Measurements from ENCODE around the gene CCDC149. TPM values are rescaled to one million over a fixed set of nuclear protein-coding genes. Genes with fewer than 3 reads are reported as not detected.

CCDC149 gene
- total RNA-seq, 2 donors from 2014 or later, result 4.9 to 5.5 TPM

- no peaks in the 10 kb centered on the region for H3K4me1 Mint-ChIP-seq
- Histone ChIP-seq H3K36me3 (ENCODE audit: control insufficient read depth, insufficient read depth, low read length) (no peaks in the 10 kb centered on the region), H3K4me3 (ENCODE audit: low read length) (no peak overlapping the region), H3K4me1 (ENCODE audit: control insufficient read depth, insufficient read depth, low read length) (no peaks in the 10 kb centered on the region), H3K27ac (ENCODE audit: low read depth, low read length) (no peak overlapping the region), H3K27me3 (ENCODE audit: control insufficient read depth, insufficient read depth, low read length, poor library complexity, severe bottlenecking) (no peaks in the 10 kb centered on the region), H3K9ac (ENCODE audit: extremely low read depth, low read length, poor library complexity, severe bottlenecking) (no peak overlapping the region), H3K9me3 (ENCODE audit: control insufficient read depth, low read length) (peaks cover 25% of the 10 kb centered on the region)
- H3K27me3 Mint-ChIP-seq (ENCODE audit: insufficient read depth), result no peaks in the 10 kb centered on the region
- H3K9me3 Mint-ChIP-seq, result peaks cover 22% of the 10 kb centered on the region
- DNase-seq, result no peak
- 80% methylated on average over 6 to 9 of the region's 9 CpGs for WGBS, 2 experiments (ENCODE audit: insufficient coverage in 1 of 2, insufficient read length in 1 of 2)
- no peak overlapping the region for H3K27ac Mint-ChIP-seq
- H3K36me3 Mint-ChIP-seq (ENCODE audit: low read depth), result peaks cover 17% of the 10 kb centered on the region
- no peak for TF ChIP-seq CTCF (conservative IDR thresholded peaks at IDR 0.05)
- H3K4me3 Mint-ChIP-seq, result no peak overlapping the region
These were observed 45.0 kb downstream of the CCDC149 start for GRCh38 chr4:24867766-24868296.

GRCh38 chr4:24867251-24867650 is 45.6 kb downstream of the CCDC149 start:
- Histone ChIP-seq H3K27me3 (ENCODE audit: control insufficient read depth, insufficient read depth, low read length, poor library complexity, severe bottlenecking) (no peaks in the 10 kb centered on the region), H3K9me3 (ENCODE audit: control insufficient read depth, low read length) (peaks cover 25% of the 10 kb centered on the region), H3K27ac (ENCODE audit: low read depth, low read length) (no peak overlapping the region), H3K4me1 (ENCODE audit: control insufficient read depth, insufficient read depth, low read length) (no peaks in the 10 kb centered on the region), H3K36me3 (ENCODE audit: control insufficient read depth, insufficient read depth, low read length) (no peaks in the 10 kb centered on the region), H3K4me3 (ENCODE audit: low read length) (no peak overlapping the region), H3K9ac (ENCODE audit: extremely low read depth, low read length, poor library complexity, severe bottlenecking) (no peak overlapping the region)
- WGBS, 2 experiments (ENCODE audit: insufficient coverage in 1 of 2, insufficient read length in 1 of 2), result 92 to 100% methylated on average over 1 of the region's 1 CpG
- no peak for DNase-seq
- peaks cover 21% of the 10 kb centered on the region for H3K36me3 Mint-ChIP-seq (ENCODE audit: low read depth)
- H3K27me3 Mint-ChIP-seq (ENCODE audit: insufficient read depth), result no peaks in the 10 kb centered on the region
- H3K4me1 Mint-ChIP-seq, result no peaks in the 10 kb centered on the region
- TF ChIP-seq CTCF (conservative IDR thresholded peaks at IDR 0.05), result no peak
- no peak overlapping the region for H3K4me3 Mint-ChIP-seq
- no peak overlapping the region for H3K27ac Mint-ChIP-seq
- H3K9me3 Mint-ChIP-seq, result peaks cover 27% of the 10 kb centered on the region

GRCh38 chr4:24865401-24865800 is 47.4 kb downstream of the CCDC149 start:
- peaks cover 38% of the 10 kb centered on the region for H3K9me3 Mint-ChIP-seq
- 90 to 93% methylated on average over 2 to 4 of the region's 4 CpGs for WGBS, 2 experiments (ENCODE audit: insufficient coverage in 1 of 2, insufficient read length in 1 of 2)
- H3K9me3 ChIP-seq (ENCODE audit: control insufficient read depth, low read length), result peaks cover 25% of the 10 kb centered on the region

More at GRCh38 chr4:24865401-24865800, 47.4 kb downstream of the CCDC149 start:
- peak overlapping the region; percentile 29 for H3K27ac ChIP-seq (ENCODE audit: low read depth, low read length)
- no peak for DNase-seq
- peaks cover 24% of the 10 kb centered on the region for H3K36me3 Mint-ChIP-seq (ENCODE audit: low read depth)
- no peak overlapping the region for H3K9ac ChIP-seq (ENCODE audit: extremely low read depth, low read length, poor library complexity, severe bottlenecking)
- no peaks in the 10 kb centered on the region for H3K4me1 ChIP-seq (ENCODE audit: control insufficient read depth, insufficient read depth, low read length)
- H3K4me3 Mint-ChIP-seq, result no peak overlapping the region
- no peak for TF ChIP-seq CTCF (conservative IDR thresholded peaks at IDR 0.05)
- H3K27me3 Mint-ChIP-seq (ENCODE audit: insufficient read depth), result no peaks in the 10 kb centered on the region
- no peak overlapping the region for H3K4me3 ChIP-seq (ENCODE audit: low read length)
- H3K4me1 Mint-ChIP-seq, result no peaks in the 10 kb centered on the region
- H3K27me3 ChIP-seq (ENCODE audit: control insufficient read depth, insufficient read depth, low read length, poor library complexity, severe bottlenecking), result no peaks in the 10 kb centered on the region
- H3K36me3 ChIP-seq (ENCODE audit: control insufficient read depth, insufficient read depth, low read length), result no peaks in the 10 kb centered on the region
- H3K27ac Mint-ChIP-seq, result no peak overlapping the region
